DMS 273 (cell line): ENCODE results near the gene FARP1.

ENCODE experiments used
- DNase-seq: peaks from one replicate; lab custom pipeline; 2025; ENCODE audit not compliant: unreplicated experiment; lab: John Stamatoyannopoulos, UW

FARP1 gene

GRCh38 chr13:98456413-98456845 lies 313.5 kb downstream of the FARP1 start:
- peak; percentile 5 for DNase-seq

DNA sequence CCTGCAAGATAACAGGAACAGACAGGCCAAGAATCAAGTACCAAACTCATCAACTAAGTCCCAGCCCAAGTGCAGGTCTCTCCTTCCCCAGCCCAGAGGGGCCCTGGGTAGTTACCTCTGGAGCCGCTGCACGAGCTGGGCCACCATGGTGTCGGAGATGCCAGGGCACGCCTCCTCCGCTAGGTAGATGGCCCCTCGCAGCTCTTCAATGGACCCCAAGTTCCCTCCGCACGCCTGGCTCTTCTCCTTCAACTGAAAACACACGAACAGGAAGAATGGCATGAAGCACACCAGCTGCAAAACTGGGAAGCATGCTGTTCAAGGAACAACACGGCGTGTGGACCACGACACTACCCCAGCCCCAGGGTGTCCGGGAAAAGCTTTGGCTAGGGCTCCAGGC lies 314.2 kb downstream of the FARP1 start:
- no peak for DNase-seq

DNA sequence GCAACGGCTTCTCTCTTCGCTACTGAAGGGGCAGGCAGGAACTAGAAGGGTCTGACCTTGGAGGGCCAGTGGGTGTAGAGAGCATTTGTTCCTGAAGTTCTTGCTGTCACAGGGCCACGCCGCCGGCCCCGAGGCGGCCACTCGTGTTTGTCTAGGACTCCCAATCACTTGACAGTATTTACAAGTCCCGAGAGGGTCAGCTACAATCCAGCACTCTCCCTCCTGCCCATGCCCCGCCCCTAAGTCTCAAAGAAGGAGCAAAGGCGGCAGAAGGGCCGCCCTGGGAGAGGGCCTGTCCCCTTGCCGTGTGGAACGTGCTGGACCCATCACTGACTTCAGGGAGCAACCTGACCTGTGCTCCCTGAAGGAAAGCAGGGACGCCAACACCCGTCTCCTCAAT lies 315.5 kb downstream of the FARP1 start:
- no peak for DNase-seq

- DNase-seq, result no peak
These were observed 316.3 kb downstream of the FARP1 start for GRCh38 chr13:98459171-98459681.

- no peak for DNase-seq
These were observed 317.0 kb downstream of the FARP1 start for GRCh38 chr13:98459721-98460370.

GRCh38 chr13:98460516-98460915 lies 317.6 kb downstream of the FARP1 start:
- no peak for DNase-seq

DNA sequence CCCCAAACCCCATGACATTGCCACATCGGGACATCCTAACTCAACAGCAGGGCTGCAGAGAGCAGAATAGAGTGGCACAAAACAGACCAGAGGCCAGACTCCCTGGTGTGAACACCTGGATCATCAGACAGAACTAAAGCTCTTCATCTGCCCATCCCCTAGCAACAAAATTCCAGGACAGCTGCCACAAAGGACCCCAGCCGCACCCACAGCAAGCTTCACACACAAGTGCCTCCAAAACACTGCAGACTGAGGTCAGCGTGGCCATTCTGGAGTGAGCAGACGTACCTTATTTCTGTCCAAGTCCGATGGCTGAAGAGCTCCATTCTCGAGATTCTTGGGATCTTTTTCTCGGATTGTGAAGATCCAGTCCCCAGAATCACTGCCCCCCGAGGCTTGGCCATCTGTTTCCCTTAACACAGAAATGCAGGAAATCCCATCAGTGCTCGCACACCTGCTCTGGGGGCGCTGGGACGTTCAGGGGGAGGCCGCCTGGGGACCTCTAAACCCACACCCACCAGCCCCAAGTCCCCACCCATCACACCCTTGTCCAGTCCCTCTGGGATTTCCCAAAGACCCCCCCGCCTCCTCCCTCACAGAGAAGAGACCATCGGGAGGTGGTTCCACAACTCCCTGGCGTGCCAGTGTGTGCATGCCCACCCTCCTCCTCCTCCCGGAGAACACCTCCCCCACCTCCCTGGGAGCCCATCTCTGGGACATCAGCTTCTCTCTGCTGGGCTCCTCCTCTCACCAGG lies 318.8 kb downstream of the FARP1 start:
- DNase-seq, result no peak

DNA sequence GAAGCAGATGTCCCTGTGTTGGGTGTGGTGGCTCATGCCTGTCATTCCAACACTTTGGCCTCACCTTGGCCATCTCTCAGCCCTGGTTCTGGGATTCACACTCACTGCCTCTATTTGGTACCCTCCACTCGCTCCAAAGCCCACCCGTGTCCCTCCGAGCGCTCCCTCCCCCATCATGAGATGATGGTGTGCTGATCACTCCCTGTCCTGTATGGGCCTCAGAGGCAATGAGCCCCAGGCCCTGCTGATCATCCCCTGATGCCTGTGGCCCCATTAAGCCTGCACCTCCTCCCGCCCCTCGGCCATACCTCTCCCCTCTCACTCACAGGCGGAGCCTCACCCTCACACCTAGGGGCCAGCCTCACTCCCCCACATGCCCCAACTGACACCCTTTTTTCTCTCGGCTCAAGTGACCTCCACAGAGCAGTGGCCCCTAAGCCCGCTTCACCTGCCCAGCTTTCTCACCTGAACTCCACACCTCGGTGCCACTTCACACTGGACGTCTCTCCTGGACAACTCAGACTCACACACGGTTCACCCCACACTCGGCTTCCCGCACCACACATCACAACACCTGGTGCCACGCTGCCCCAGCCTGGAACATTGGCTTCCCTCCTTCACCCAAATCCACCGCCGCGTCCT lies 319.5 kb downstream of the FARP1 start:
- no peak for DNase-seq

GRCh38 chr13:98462946-98463345 lies 320.1 kb downstream of the FARP1 start:
- DNase-seq, result no peak

- DNase-seq, result peak; percentile 67
These were observed 323.8 kb downstream of the FARP1 start for GRCh38 chr13:98466634-98467236.

DNA sequence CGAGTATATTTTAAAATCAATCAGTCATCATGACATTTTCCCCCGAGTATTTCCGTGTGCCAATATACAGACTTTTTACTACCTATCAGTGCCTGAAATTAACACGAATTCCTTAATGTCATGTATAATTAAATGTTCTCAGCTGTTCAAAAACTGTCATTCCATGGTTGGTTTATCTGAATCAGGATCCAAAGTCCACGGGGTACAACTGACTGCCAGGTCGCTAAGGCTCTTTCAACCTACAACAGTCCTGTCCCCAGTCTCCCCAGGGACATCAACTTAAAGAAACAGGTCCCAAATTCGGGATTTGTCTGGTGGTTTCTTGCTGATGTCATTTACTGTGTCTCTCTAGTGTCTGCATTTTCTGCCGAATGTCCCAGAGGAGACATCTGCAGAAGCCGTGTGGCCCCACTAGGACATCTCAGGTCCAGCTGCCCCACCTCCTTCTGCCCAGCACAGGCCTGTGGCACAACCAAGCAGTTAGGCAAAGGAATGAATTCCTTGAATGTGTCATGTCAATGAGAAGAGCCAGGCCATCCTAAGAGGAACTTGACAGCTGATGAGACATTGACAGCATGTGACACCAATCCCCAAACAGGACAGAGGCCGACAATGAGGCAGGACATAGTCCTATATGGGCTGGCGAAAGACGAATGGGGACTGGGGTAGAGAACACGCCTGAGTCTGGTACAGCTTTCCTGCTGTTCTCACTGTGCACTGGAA lies 324.5 kb downstream of the FARP1 start:
- DNase-seq, result no peak

GRCh38 chr13:98468361-98468760 lies 325.5 kb downstream of the FARP1 start:
- DNase-seq, result peak; percentile 48

GRCh38 chr13:98468929-98469328 lies 326.0 kb downstream of the FARP1 start:
- DNase-seq, result no peak

DNA sequence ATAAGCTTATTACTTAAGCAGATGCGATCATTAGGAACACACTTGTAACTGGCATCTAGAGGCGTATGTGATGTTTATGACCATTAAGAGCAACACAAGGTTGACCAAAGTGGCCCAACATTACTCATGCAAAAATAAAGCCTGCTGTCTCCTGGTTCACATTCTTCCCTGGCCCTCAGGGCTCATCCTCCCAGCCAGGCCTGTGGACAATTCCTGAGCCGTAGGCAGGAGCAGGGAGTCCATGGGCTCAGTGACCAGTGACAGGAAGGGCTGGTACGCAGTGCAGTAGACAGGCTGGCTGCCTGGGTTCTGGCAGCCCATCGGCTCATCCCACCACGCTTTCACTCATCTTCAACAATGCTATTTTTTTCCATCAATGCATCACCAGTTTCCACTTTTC lies 328.0 kb downstream of the FARP1 start:
- no peak for DNase-seq

DNA sequence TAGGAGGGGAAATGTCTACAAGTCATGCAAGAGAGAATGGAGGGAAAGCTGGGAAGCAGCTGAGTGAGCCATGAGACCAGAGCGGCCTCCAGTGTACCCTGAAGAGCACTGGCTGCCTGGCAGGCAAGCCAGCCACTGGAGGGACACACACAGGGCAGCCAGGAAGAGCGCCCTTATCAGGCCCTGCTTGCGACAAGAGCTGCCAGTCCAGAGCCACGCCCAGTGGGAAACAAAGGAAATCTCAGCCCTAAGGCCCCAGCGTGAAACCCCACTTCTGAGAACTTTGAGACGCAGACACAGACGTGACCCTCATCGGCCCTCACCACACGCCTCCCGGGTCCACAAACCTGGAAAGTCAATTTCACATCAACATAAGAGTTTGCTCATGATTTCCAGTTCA lies 329.0 kb downstream of the FARP1 start:
- no peak for DNase-seq

- DNase-seq, result no peak
These were observed 330.4 kb downstream of the FARP1 start for GRCh38 chr13:98473135-98473787.

- DNase-seq, result no peak
These were observed 330.9 kb downstream of the FARP1 start for GRCh38 chr13:98473788-98474144.

- DNase-seq, result no peak
These were observed 331.4 kb downstream of the FARP1 start for GRCh38 chr13:98474292-98474691.

DNA sequence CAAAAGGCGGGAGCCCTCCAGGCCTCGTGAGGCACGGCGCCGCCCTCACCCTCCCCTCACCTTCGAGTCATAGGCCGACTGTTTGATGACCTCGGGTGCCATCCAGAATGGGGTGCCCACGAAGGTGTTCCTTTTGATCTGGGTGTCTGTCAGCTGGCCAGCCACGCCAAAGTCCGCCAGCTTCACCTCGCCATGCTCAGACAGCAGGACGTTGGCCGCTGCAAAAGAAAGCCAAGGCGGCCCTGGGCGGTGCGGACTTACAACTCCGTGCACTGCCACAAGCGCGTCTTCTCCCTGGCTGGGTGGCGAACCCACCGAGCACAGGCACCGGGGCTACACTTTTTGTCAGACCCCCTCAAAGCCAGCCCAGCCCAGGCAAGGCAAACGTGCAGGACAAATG lies 331.9 kb downstream of the FARP1 start:
- no peak for DNase-seq

- no peak for DNase-seq
These were observed 332.6 kb downstream of the FARP1 start for GRCh38 chr13:98475522-98475921.
